Liver (tissue), 9 donors: ENCODE results near the gene ALPK3. TPM values are rescaled to one million over a fixed set of nuclear protein-coding genes. Genes with fewer than 3 reads are reported as not detected.
A peak's percentile ranks its signal among the peaks of the same experiment; 100 is the strongest.

Source experiments
- DNase-seq: peaks from one replicate; pipeline ENCODE4 v3.0.0-alpha.2; 2017; ENCODE audit warnings: low spot score
- H3K27ac ChIP-seq, 2 donors: one replicate each; pipeline ENCODE4 v1.7.0; 2013; ENCODE audit warnings: inconsistent platforms in 2 of 2, low read length in 2 of 2, control low read depth in 1 of 2, low read depth in 1 of 2, mild to moderate bottlenecking in 1 of 2
- H3K27me3 ChIP-seq, 4 donors: one replicate each; pipeline versions ENCODE4 v1.6.1 to v1.7.0; 2013; ENCODE audit warnings: low read length in 3 of 4, inconsistent platforms in 1 of 4, mild to moderate bottlenecking in 1 of 4, moderate library complexity in 1 of 4; ENCODE audit not compliant: control insufficient read depth in 4 of 4, insufficient read depth in 4 of 4
- H3K36me3 ChIP-seq, 4 donors: one replicate each; pipeline versions ENCODE4 v1.6.1 to v1.7.0; 2013; ENCODE audit warnings: low read length in 3 of 4, mild to moderate bottlenecking in 3 of 4, low read depth in 1 of 4, moderate library complexity in 1 of 4; ENCODE audit not compliant: control insufficient read depth in 4 of 4, insufficient read depth in 3 of 4
- H3K4me1 ChIP-seq, 4 donors: one replicate each; pipeline versions ENCODE4 v1.6.1 to v1.7.0; 2013; ENCODE audit warnings: low read length in 3 of 4, mild to moderate bottlenecking in 3 of 4, moderate library complexity in 1 of 4; ENCODE audit not compliant: control insufficient read depth in 4 of 4, insufficient read depth in 4 of 4
- H3K4me3 ChIP-seq, 3 donors: one replicate each; pipeline versions ENCODE4 v1.6.1 to v1.7.0; 2013; ENCODE audit warnings: low read length in 3 of 3, control low read depth in 1 of 3, low read depth in 1 of 3, mild to moderate bottlenecking in 1 of 3
- H3K9ac ChIP-seq, 2 donors: one replicate each; pipeline ENCODE4 v1.7.0; 2013; ENCODE audit warnings: low read length in 2 of 2, mild to moderate bottlenecking in 2 of 2, moderate library complexity in 2 of 2, control low read depth in 1 of 2, low read depth in 1 of 2
- H3K9me3 ChIP-seq, 4 donors: one replicate each; pipeline versions ENCODE4 v1.6.1 to v1.7.0; 2013; ENCODE audit warnings: low read length in 3 of 4; ENCODE audit not compliant: control insufficient read depth in 4 of 4
- ATF3 ChIP-seq: IDR thresholded peaks from 2 replicates; pipeline ENCODE4 v1.6.1; 2016; ENCODE audit warnings: antibody characterized with exemption
- CTCF ChIP-seq: fragments of 150-350 bp; IDR thresholded peaks from 2 replicates; pipeline ENCODE4 v1.5.1; 2017; ENCODE audit warnings: improper control_type of control experiment, low read depth, low read length; ENCODE audit not compliant: missing input control
- EGR1 ChIP-seq, 2 donors: IDR thresholded peaks; 2 replicates each; pipeline ENCODE4 v1.6.1; 2016 to 2018; ENCODE audit warnings: antibody characterized with exemption in 2 of 2, low read depth in 2 of 2
- FOXA1 ChIP-seq: IDR thresholded peaks from 2 replicates; pipeline ENCODE4 v1.6.1; 2016; ENCODE audit warnings: antibody characterized with exemption
- FOXA2 ChIP-seq: IDR thresholded peaks from 2 replicates; pipeline ENCODE4 v1.6.1; 2016; ENCODE audit warnings: antibody characterized with exemption
- GABPA ChIP-seq, 2 donors: IDR thresholded peaks in 1 of 2; conservative IDR thresholded peaks in 1 of 2; 2 replicates each; pipeline ENCODE4 v1.6.1; 2016; ENCODE audit warnings: antibody characterized with exemption in 2 of 2, mild to moderate bottlenecking in 1 of 2, moderate library complexity in 1 of 2
- HNF4A ChIP-seq, 2 donors: conservative IDR thresholded peaks; 2 replicates each; pipeline ENCODE4 v1.6.1; 2016; ENCODE audit warnings: antibody characterized with exemption in 2 of 2, mild to moderate bottlenecking in 2 of 2
- HNF4G ChIP-seq: IDR thresholded peaks from 2 replicates; pipeline ENCODE4 v1.6.1; 2016; ENCODE audit warnings: antibody characterized with exemption
- JUND ChIP-seq, 2 donors: IDR thresholded peaks; 2 replicates each; pipeline ENCODE4 v1.6.1; 2016; ENCODE audit warnings: antibody characterized with exemption in 2 of 2
- NR2F2 ChIP-seq: IDR thresholded peaks from 2 replicates; pipeline ENCODE4 v1.6.1; 2016; ENCODE audit warnings: antibody characterized with exemption
- RAD21 ChIP-seq, 2 donors: IDR thresholded peaks; 2 replicates each; pipeline ENCODE4 v1.6.1; 2016; ENCODE audit warnings: antibody characterized with exemption in 2 of 2, mild to moderate bottlenecking in 2 of 2
- REST ChIP-seq: IDR thresholded peaks from 2 replicates; pipeline ENCODE4 v1.6.1; 2016; ENCODE audit warnings: antibody characterized with exemption, mild to moderate bottlenecking
- RXRA ChIP-seq, 2 donors: IDR thresholded peaks; 2 replicates each; pipeline ENCODE4 v1.6.1; 2017 to 2018; ENCODE audit warnings: antibody characterized with exemption in 2 of 2, mild to moderate bottlenecking in 1 of 2
- SP1 ChIP-seq: IDR thresholded peaks from 2 replicates; pipeline ENCODE4 v1.6.1; 2018; ENCODE audit warnings: antibody characterized with exemption, mild to moderate bottlenecking
- TAF1 ChIP-seq: conservative IDR thresholded peaks from 2 replicates; pipeline ENCODE4 v1.6.1; 2016; ENCODE audit warnings: antibody characterized with exemption, mild to moderate bottlenecking
- YY1 ChIP-seq: IDR thresholded peaks from 2 replicates; pipeline ENCODE4 v1.6.1; 2016; ENCODE audit warnings: antibody characterized with exemption, mild to moderate bottlenecking
- ZBTB33 ChIP-seq: IDR thresholded peaks from 2 replicates; pipeline ENCODE4 v1.6.1; 2016; ENCODE audit warnings: antibody characterized with exemption
- WGBS: extraction: QIAGEN DNeasy Blood & Tissue Kit; methylation state at CpG from one replicate; pipeline ENCODE4 v1.1.7; 2013; 5-methylcytosine and 5-hydroxymethylcytosine counted together
- polyA plus RNA-seq, 2 donors: library from polyadenylated mRNA; stranded (reverse) in 1 of 2; unstranded in 1 of 2; fragments of 200-250 nt in 1 of 2; fragments of >200 nt in 1 of 2; fragmentation: Nextera tagmentation in 1 of 2; extraction: Ambion mirVana in 1 of 2; gene quantifications; one replicate each; pipeline versions ENCODE4 v1.2.1 to v1.2.3, GENCODE V29; 2013 to 2015
- total RNA-seq, 2 donors: library from RNA; depleted of rRNA; stranded (reverse); fragments of >200 nt; gene quantifications; one replicate each; pipeline ENCODE4 v1.2.3, GENCODE V29; 2014
- TF ChIP-seq, protein P1 (sequence below): IDR thresholded peaks from 2 replicates; pipeline ENCODE4 v1.6.1; 2016; ENCODE audit warnings: antibody characterized with exemption
- donor health status: healthy.
- donor health status: healthy.
- donor health status: healthy.
- donor health status: healthy.
- donor health status: healthy.

ALPK3 gene
- total and polyA plus RNA-seq, 4 donors, result 0.96 to 10.0 (median 2.8) TPM

GRCh38 chr15:84886984-84887299, 69.8 kb downstream of the ALPK3 start:
- WGBS, result 25% methylated on average over 1 of the region's 1 CpG
- no peak for TF ChIP-seq GABPA (IDR thresholded peaks at IDR 0.05 in 1 of 2, conservative IDR thresholded peaks at IDR 0.05 in 1 of 2)
- TF ChIP-seq SP1, result no peak
- no peak for TF ChIP-seq RAD21 (IDR thresholded peaks at IDR 0.05)
- TF ChIP-seq RXRA (IDR thresholded peaks at IDR 0.05), result no peak
- TF ChIP-seq FOXA1, result no peak
- no peak for TF ChIP-seq JUND (IDR thresholded peaks at IDR 0.05)
- TF ChIP-seq, protein P1, sequence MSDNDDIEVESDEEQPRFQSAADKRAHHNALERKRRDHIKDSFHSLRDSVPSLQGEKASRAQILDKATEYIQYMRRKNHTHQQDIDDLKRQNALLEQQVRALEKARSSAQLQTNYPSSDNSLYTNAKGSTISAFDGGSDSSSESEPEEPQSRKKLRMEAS, result no peak
- no peak for TF ChIP-seq ATF3
- Histone ChIP-seq H3K4me1 (peaks cover 5 to 38% (median 12%) of the 10 kb centered on the region in 4 donors), H3K9ac (peak overlapping the region; percentile 56 to 72), H3K36me3 (peaks cover 4 to 19% (median 14%) of the 10 kb centered on the region in 4 donors), H3K4me3 (peak overlapping the region in 2 of 3 donors; percentile 39 to 80), H3K9me3 (no peaks in the 10 kb centered on the region), H3K27me3 (no peaks in the 10 kb centered on the region), H3K27ac (peak overlapping the region; percentile 93 to 99)
- DNase-seq, result no peak

DNA sequence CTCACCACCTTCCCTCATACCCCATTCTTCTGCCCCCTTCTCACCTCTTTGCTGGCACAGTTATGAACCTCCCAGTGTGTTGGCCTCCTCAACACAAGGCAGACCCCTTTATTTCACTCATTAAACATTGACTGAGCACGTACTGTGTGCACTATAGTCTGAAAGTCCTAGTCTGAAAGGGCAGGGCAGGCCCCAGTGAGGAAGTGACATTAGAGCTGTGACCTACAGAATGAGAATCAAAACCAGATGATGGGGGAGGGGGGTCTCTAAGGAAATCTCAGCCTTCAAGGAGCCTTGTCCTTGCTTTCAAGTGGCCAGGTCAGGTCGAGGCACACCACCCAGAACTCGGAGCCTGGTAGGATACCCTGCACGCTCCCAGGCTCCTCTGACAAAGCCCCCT, 70.8 kb downstream of the ALPK3 start:
- DNase-seq, result no peak
- peaks cover 5 to 38% (median 12%) of the 10 kb centered on the region in 4 donors for H3K4me1 ChIP-seq
- 87% methylated on average over 4 of the region's 4 CpGs for WGBS
- peak overlapping the region; percentile 93 to 99 for H3K27ac ChIP-seq
- TF ChIP-seq EGR1 (IDR thresholded peaks at IDR 0.05; ENCODE audit: low read depth in 2 of 2), result no peak
- peak in 1 of 2 donors; percentile 18 for TF ChIP-seq HNF4A (conservative IDR thresholded peaks at IDR 0.05)
- no peaks in the 10 kb centered on the region for H3K27me3 ChIP-seq
- H3K36me3 ChIP-seq, result peaks cover 4 to 27% (median 18%) of the 10 kb centered on the region in 4 donors
- no peaks in the 10 kb centered on the region for H3K9me3 ChIP-seq
- H3K9ac ChIP-seq, result no peak overlapping the region
- no peak overlapping the region for H3K4me3 ChIP-seq

DNA sequence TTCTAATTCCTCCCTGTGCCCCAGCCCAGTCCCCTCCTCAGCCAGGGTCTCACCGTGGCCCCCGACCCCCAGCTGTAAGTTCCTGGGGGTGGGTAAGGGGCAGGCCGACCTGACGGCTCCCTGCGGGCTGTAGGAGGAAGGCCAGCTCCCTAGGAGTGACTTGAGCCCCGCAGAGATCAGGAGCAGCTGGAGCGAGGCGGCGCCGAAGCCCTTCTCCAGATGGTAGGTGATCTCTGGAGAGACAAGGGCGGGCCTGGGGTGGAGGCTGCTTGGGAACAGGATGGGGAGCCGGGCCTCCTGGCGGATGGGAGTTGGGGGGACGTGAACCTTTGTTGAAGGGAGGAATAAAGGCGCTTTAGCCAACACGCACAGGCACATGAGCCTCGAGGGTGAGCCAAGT, 71.5 kb downstream of the ALPK3 start:
- H3K9me3 ChIP-seq, result no peaks in the 10 kb centered on the region
- H3K4me1 ChIP-seq, result peaks cover 5 to 32% (median 12%) of the 10 kb centered on the region in 4 donors
- H3K27ac ChIP-seq, result no peak overlapping the region
- no peak overlapping the region for H3K9ac ChIP-seq
- TF ChIP-seq RXRA (IDR thresholded peaks at IDR 0.05), result no peak
- no peak for TF ChIP-seq HNF4G
- TF ChIP-seq YY1, result no peak
- no peak for TF ChIP-seq SP1
- TF ChIP-seq NR2F2, result no peak
- TF ChIP-seq, protein P1, result no peak
- no peak for TF ChIP-seq ATF3
- no peak for TF ChIP-seq RAD21 (IDR thresholded peaks at IDR 0.05)
- no peak for TF ChIP-seq TAF1
- TF ChIP-seq GABPA (IDR thresholded peaks at IDR 0.05 in 1 of 2, conservative IDR thresholded peaks at IDR 0.05 in 1 of 2), result no peak
- TF ChIP-seq CTCF, result no peak
- TF ChIP-seq REST, result no peak
- no peak for TF ChIP-seq HNF4A (conservative IDR thresholded peaks at IDR 0.05)
- TF ChIP-seq FOXA1, result no peak
- no peak for TF ChIP-seq ZBTB33
- no peak for TF ChIP-seq EGR1 (IDR thresholded peaks at IDR 0.05; ENCODE audit: low read depth in 2 of 2)
- TF ChIP-seq FOXA2, result no peak
- TF ChIP-seq JUND (IDR thresholded peaks at IDR 0.05), result no peak
- H3K27me3 ChIP-seq, result no peaks in the 10 kb centered on the region
- DNase-seq, result no peak
- WGBS, result 90% methylated on average over 17 of the region's 17 CpGs
- peaks cover 4 to 29% (median 22%) of the 10 kb centered on the region in 4 donors for H3K36me3 ChIP-seq
- H3K4me3 ChIP-seq, result no peak overlapping the region
